Common myeloid progenitor, CD34-positive (primary cell): ENCODE data around the gene GNA12.

Experiments used
- CTCF ChIA-PET: fragments of 350-600 bp; sonication (Branson Sonifier 250); formaldehyde crosslinking; loops from one replicate; lab custom pipeline; 2021; ENCODE audit warnings: antibody characterized with exemption; lab: Charles Lee
- POLR2A ChIA-PET: fragments of 350-600 bp; sonication (Branson Sonifier 250); formaldehyde crosslinking; loops from one replicate; lab custom pipeline; 2021; ENCODE audit warnings: antibody characterized with exemption; lab: Charles Lee
- DNase-seq, 3 donors: peaks; one replicate each; pipeline versions ENCODE4 v3.0.0 to v3.0.0-alpha.2; 2013
- H3K27ac ChIP-seq, 2 experiments: 1 replicate in 1 of 2; 2 replicates in 1 of 2; pipeline ENCODE4 v1.7.0; 2013; ENCODE audit warnings: inconsistent platforms in 2 of 2, low read length in 2 of 2, mild to moderate bottlenecking in 2 of 2, low read depth in 1 of 2, moderate library complexity in 1 of 2; ENCODE audit not compliant: severe bottlenecking in 2 of 2, insufficient read depth in 1 of 2, poor library complexity in 1 of 2
- H3K27me3 ChIP-seq, 5 experiments: replicated peaks in 2 of 5; 1 replicate in 3 of 5; 2 replicates in 2 of 5; pipeline versions ENCODE4 v1.6.1 to v1.7.0; 2013; ENCODE audit warnings: low read length in 4 of 5, mild to moderate bottlenecking in 2 of 5, moderate library complexity in 2 of 5, inconsistent platforms in 1 of 5; ENCODE audit not compliant: insufficient read depth in 5 of 5, control insufficient read depth in 4 of 5
- H3K36me3 ChIP-seq, 4 experiments: 1 replicate in 2 of 4; 2 replicates in 2 of 4; pipeline versions ENCODE4 v1.6.1 to v1.7.0; 2013; ENCODE audit warnings: low read length in 3 of 4, control low read depth in 1 of 4, mild to moderate bottlenecking in 1 of 4; ENCODE audit not compliant: control insufficient read depth in 4 of 4, insufficient read depth in 4 of 4
- H3K4me1 ChIP-seq, 4 experiments: 1 replicate in 3 of 4; 2 replicates in 1 of 4; pipeline versions ENCODE4 v1.6.1 to v1.7.1; 2013; ENCODE audit warnings: low read length in 3 of 4, mild to moderate bottlenecking in 3 of 4, control low read depth in 1 of 4, inconsistent platforms in 1 of 4, moderate library complexity in 1 of 4; ENCODE audit not compliant: control insufficient read depth in 4 of 4, insufficient read depth in 4 of 4; ENCODE audit errors: control extremely low read depth in 1 of 4
- H3K4me3 ChIP-seq, 7 experiments: 1 replicate in 4 of 7; 2 replicates in 3 of 7; pipeline versions ENCODE4 v1.5.1 to v1.7.0; 2013; ENCODE audit warnings: mild to moderate bottlenecking in 7 of 7, low read length in 6 of 7, moderate library complexity in 6 of 7, inconsistent platforms in 2 of 7, low read depth in 2 of 7, control low read depth in 1 of 7; ENCODE audit not compliant: insufficient read depth in 4 of 7, control insufficient read depth in 1 of 7; ENCODE audit errors: extremely low read depth in 1 of 7
- H3K9me3 ChIP-seq, 5 experiments: 1 replicate in 4 of 5; 2 replicates in 1 of 5; pipeline versions ENCODE4 v1.6.1 to v1.7.1; 2013; ENCODE audit warnings: low read length in 4 of 5, mild to moderate bottlenecking in 2 of 5, inconsistent platforms in 1 of 5, low read depth in 1 of 5, moderate library complexity in 1 of 5; ENCODE audit not compliant: control insufficient read depth in 4 of 5, insufficient read depth in 2 of 5; ENCODE audit errors: control extremely low read depth in 1 of 5
- WGBS: methylation state at CpG from one replicate; pipeline ENCODE4 v1.1.5; 2013; ENCODE audit not compliant: insufficient coverage; 5-methylcytosine and 5-hydroxymethylcytosine counted together

The GNA12 gene

DNA sequence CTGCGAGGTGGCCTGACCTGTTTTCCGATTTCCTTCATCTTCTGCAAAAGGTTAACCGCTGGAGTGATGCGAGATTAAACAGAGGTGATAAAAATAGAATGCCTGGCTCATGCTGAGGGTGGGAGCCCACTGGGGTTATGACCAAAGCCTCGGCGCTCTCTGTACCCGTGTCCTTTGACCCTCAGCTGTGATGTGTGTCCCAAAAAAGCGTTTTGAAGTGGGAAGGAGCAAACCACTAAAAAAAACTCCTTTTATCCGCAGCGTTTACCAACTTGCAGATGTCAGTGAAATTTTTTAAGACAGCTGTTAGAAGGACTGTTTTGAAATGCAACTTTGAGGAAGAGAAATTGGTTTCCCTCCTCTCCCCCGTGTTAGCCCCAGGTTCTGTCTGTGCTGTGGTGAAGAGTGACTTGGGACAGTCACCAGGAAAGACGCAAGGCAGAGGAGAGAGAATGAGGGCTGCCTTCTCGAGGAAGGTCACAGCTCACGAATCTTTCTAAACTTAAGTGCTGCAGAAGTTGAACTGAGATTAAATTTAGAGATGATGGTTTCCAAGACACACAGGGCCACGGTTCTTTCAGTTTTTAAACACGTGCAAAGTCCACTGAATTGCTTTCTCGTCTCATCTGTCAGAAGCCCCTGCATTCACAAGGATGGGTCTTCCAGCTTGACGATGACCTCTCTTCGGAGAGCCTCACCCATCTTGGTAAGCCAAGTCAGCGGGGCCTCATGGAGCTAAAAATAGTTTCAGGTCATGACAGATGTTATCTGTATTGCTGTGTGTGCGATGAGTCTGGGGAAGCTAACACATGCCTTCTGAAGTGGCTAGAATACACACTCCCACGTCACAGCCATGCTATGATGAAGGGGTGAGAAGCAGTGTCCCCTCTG lies 128.5 kb downstream of the GNA12 start:
- H3K27ac ChIP-seq = peak overlapping the region in 1 of 2 experiments; percentile 4
- H3K9me3 ChIP-seq = peaks cover 0 to 2% (median 0%) of the 10 kb centered on the region in 5 experiments
- peaks cover 0 to 21% (median 3%) of the 10 kb centered on the region in 4 experiments for H3K36me3 ChIP-seq
- WGBS = 50% methylated on average over 16 of the region's 22 CpGs
- CTCF ChIA-PET = interaction anchor here (0.8 to 22.3 kb wide), 10 partner anchors 9 to 204 kb away, joined by 3 to 441 read pairs (median 16); no protein-coding TSS in a partner anchor
- POLR2A ChIA-PET = interaction anchor here (0.6 to 6.6 kb wide), 3 partner anchors 16 to 67 kb away, joined by 3 to 105 read pairs (median 8); no protein-coding TSS in a partner anchor
- peaks cover 4 to 95% (median 89%) of the 10 kb centered on the region in 4 experiments for H3K4me1 ChIP-seq
- no peak overlapping the region for H3K4me3 ChIP-seq
- H3K27me3 ChIP-seq = no peaks in the 10 kb centered on the region
- DNase-seq = peak in 2 of 3 donors; percentile 48 to 51

- H3K4me1 ChIP-seq = peaks cover 4 to 96% (median 91%) of the 10 kb centered on the region in 4 experiments
- no peak for DNase-seq
- peaks cover 0 to 2% (median 0%) of the 10 kb centered on the region in 5 experiments for H3K9me3 ChIP-seq
- ChIA-PET CTCF (interaction anchor here (0.6 to 22.3 kb wide), 6 partner anchors 15 to 126 kb away, joined by 3 to 441 read pairs (median 56); no protein-coding TSS in a partner anchor), POLR2A (interaction anchor here (2.0 kb wide), 1 partner anchor 16 kb away, joined by 8 read pairs; no protein-coding TSS in a partner anchor)
- WGBS = 96% methylated on average over 7 of the region's 9 CpGs
- H3K27ac ChIP-seq = no peak overlapping the region
- no peak overlapping the region for H3K4me3 ChIP-seq
- H3K27me3 ChIP-seq = no peaks in the 10 kb centered on the region
- peaks cover 0 to 18% (median 3%) of the 10 kb centered on the region in 4 experiments for H3K36me3 ChIP-seq
Measured at GRCh38 chr7:2714636-2715035, 129.5 kb downstream of the GNA12 start.

DNA sequence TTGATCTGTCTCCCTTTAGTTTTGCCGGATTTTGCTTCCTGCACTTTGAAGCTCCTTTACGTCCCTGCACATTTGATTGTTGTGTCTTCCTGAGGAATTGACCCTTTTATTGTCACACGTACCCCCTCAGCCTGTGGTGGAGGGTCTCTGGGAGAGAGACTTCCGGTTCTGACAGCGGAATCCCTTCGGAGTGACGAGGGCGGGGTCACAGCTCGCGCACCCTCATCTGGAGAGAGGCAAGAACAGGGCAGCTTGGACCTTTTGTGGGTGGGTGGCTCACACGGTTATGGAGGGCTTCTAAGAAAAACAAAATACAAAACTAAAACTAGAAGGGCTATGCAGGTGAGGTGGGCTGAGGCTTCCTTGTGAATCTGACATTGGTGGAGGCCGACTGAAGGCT lies 130.1 kb downstream of the GNA12 start:
- peaks cover 4 to 99% (median 92%) of the 10 kb centered on the region in 4 experiments for H3K4me1 ChIP-seq
- POLR2A ChIA-PET = interaction anchor here (0.5 to 2.0 kb wide), 4 partner anchors 15 to 229 kb away, joined by 3 to 8 read pairs (median 4); no protein-coding TSS in a partner anchor
- WGBS = 94% methylated on average over 3 of the region's 12 CpGs
- H3K36me3 ChIP-seq = peaks cover 0 to 18% (median 3%) of the 10 kb centered on the region in 4 experiments
- H3K4me3 ChIP-seq = no peak overlapping the region
- no peaks in the 10 kb centered on the region for H3K27me3 ChIP-seq
- H3K9me3 ChIP-seq = peaks cover 0 to 2% (median 0%) of the 10 kb centered on the region in 5 experiments
- CTCF ChIA-PET = interaction anchor here (0.6 to 22.3 kb wide), 11 partner anchors 14 to 244 kb away, joined by 3 to 441 read pairs (median 4); no protein-coding TSS in a partner anchor
- DNase-seq = no peak
- H3K27ac ChIP-seq = no peak overlapping the region

- H3K36me3 ChIP-seq = peaks cover 0 to 18% (median 3%) of the 10 kb centered on the region in 4 experiments
- H3K4me3 ChIP-seq = peak overlapping the region in 1 of 7 experiments; percentile 13
- H3K4me1 ChIP-seq = peaks cover 4 to 99% (median 90%) of the 10 kb centered on the region in 4 experiments
- peaks cover 0 to 2% (median 0%) of the 10 kb centered on the region in 5 experiments for H3K9me3 ChIP-seq
- 13% methylated on average over 12 of the region's 13 CpGs for WGBS
- ChIA-PET CTCF (interaction anchor here (1.0 to 22.3 kb wide), 11 partner anchors 14 to 244 kb away, joined by 3 to 441 read pairs (median 4); no protein-coding TSS in a partner anchor), POLR2A (interaction anchor here (0.5 to 0.9 kb wide), 6 partner anchors 22 to 233 kb away, joined by 3 to 5 read pairs (median 3); no protein-coding TSS in a partner anchor)
- DNase-seq = peak; percentile 66 to 80 (median 76)
- H3K27ac ChIP-seq = no peak overlapping the region
- no peaks in the 10 kb centered on the region for H3K27me3 ChIP-seq
Measured at GRCh38 chr7:2713370-2713769, 130.7 kb downstream of the GNA12 start.

DNA sequence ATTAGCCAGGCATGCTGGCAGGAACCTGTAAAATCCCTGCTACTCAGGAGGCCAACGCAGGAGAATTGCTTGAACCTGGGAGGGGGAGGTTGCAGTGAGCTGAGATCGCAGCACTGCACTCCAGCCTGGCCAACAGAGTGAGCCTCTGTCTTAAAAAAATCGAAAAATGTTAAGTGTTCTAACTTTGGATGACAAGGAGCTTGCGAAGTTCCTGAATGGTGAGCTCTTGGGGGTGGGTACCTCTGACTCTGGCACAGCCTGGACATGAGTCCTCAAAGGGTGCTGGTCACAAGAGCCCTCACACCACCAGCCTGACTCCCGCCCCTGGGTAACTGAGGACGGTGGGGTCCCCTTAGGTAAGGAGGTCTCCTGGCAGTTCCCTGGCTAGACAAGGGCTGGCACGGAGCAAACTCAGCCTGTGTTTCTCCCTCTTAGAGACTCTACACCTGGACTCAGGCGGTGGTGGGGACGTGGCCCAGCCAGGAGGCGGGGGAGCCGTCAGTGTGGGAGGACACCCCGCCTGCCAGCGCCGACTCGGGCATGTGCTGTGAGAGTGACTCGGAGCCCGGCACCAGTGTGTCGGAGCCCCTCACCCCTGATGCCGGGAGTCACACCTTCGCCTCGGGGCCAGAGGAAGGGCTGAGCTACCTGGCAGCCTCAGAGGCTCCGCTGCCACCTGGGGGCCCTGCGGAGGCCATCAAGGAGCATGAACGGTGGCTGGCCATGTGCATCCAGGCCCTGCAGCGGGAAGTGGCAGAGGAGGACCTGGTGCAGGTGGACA lies 132.0 kb downstream of the GNA12 start:
- DNase-seq = no peak
- POLR2A ChIA-PET = interaction anchor here (1.0 kb wide), 1 partner anchor 13 kb away, joined by 3 read pairs; no protein-coding TSS in a partner anchor
- 97% methylated on average over 25 of the region's 25 CpGs for WGBS
- Histone ChIP-seq H3K27ac (no peak overlapping the region), H3K36me3 (peaks cover 0 to 18% (median under 1%) of the 10 kb centered on the region in 4 experiments), H3K27me3 (no peaks in the 10 kb centered on the region), H3K9me3 (peaks cover 0 to 2% (median 0%) of the 10 kb centered on the region in 5 experiments), H3K4me3 (no peak overlapping the region), H3K4me1 (peaks cover 4 to 88% (median 77%) of the 10 kb centered on the region in 4 experiments)
- CTCF ChIA-PET = interaction anchor here (1.0 to 22.3 kb wide), 9 partner anchors 12 to 443 kb away, joined by 3 to 441 read pairs (median 24); no protein-coding TSS in a partner anchor
